H1 (cell line): ENCODE measurements around the gene GNAQ. TPM values are rescaled to one million over a fixed set of nuclear protein-coding genes. Genes with fewer than 3 reads are reported as not detected.

ENCODE experiments used
- JUN ChIP-seq: IDR thresholded peaks from 2 replicates; pipeline ENCODE4 v1.6.1; 2011; ENCODE audit warnings: low read depth, mild to moderate bottlenecking, improper control_type of control experiment, low read length
- SUZ12 ChIP-seq: fragments of 200-600 bp; sonication (generic); IDR thresholded peaks from 2 replicates; pipeline ENCODE4 v1.6.1; 2012; ENCODE audit warnings: mild to moderate bottlenecking, inconsistent platforms, low read length, moderate library complexity, mixed read lengths
- polyA plus RNA-seq, 7 experiments: library from polyadenylated mRNA; depleted of rRNA in 3 of 7; stranded (reverse) in 5 of 7; unstranded in 2 of 7; fragments of >200 nt in 5 of 7; fragments of 200-250 nt in 2 of 7; gene quantifications; 1 replicate in 5 of 7; 2 replicates in 1 of 7; 4 replicates in 1 of 7; pipeline versions ENCODE4 v1.2.1 to v1.2.3, GENCODE V29; 2011 to 2013; ENCODE audit warnings: missing spikeins in 2 of 7, mixed read lengths in 2 of 7
- total RNA-seq: library from RNA; stranded (reverse); fragmentation: NEBNext Ultra II Directional; extraction: Animal tissue kit (Norgen Biotek cat#: 25700); gene quantifications from 2 replicates; pipeline ENCODE4 v1.2.1, GENCODE V29; 2021

Gene GNAQ
- total and polyA plus RNA-seq, 2 of the 8 experiments (the other 6 are each of a cell fraction or from before 2014, with no cell fraction given) = 22.8 to 63.8 TPM

DNA sequence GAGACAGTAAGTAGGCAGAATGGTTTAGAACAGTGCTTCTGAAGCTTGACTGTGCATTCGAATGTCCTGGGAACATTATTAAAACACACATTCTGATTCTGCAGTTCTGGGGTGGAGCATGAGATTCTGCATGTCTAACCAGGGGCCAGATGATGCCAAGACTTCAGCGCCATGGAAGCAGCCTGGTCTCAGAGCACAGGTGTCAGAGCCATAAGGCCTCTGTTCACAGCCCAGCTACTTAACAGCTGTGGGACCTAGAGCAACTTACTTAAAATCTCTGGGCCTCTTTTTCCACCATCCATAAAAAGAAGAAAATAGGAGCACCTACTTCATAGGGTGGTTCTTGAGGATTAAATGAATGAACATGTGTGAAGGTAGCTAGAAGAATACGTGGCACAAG, 84.0 kb downstream of the GNAQ start (continued):
- TF ChIP-seq SUZ12 (no peak), JUN (no peak)
